Measurements from ENCODE around the gene FOXP1. TPM values are rescaled to one million over a fixed set of nuclear protein-coding genes. Genes with fewer than 3 reads are reported as not detected.
A peak's percentile ranks its signal among the peaks of the same experiment; 100 is the strongest.

The FOXP1 gene
- total and polyA plus RNA-seq, 2 donors (not counting 1 experiment from before 2014, with no cell fraction given) = 91.1 to 508 TPM

DNA sequence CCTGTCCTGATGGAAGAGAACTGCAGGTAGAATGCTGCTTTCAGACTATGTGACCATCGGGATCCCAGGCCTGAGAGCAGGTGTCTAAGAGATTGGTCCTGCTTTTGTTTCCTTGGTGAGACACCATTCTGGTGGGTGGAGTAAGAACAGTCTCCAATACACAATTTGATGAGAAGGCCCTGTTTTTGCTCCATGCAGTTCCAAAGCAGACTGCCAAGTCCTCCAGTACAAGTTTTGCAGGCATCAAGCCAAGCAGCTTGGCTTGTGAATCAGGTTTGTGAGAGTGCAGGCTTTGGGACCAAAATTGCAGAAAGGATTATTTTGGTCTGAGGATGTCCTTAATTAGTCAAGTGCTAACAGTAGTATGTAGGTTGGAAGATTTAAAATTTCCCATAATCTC is 381.6 kb downstream of the FOXP1 start:
- Histone ChIP-seq H3K9ac (ENCODE audit: low read length) (no peak overlapping the region), H3K9me3 (ENCODE audit: control extremely low read depth in 1 of 3, control insufficient read depth in 2 of 3, insufficient read depth in 1 of 3, low read length in 2 of 3) (no peaks in the 10 kb centered on the region), H3K4me3 (ENCODE audit: control extremely low read depth in 1 of 5, extremely low read depth in 1 of 5, insufficient read depth in 1 of 5, low read depth in 2 of 5, low read length in 4 of 5) (no peak overlapping the region), H3K4me2 (replicated peaks; ENCODE audit: low read depth, low read length, poor library complexity, severe bottlenecking) (no peak overlapping the region), H3K36me3 (replicated peaks in 1 of 2; ENCODE audit: control extremely low read depth in 1 of 2, control insufficient read depth in 1 of 2, extremely low read depth in 1 of 2, insufficient read depth in 2 of 2, low read length in 1 of 2) (peaks cover 6 to 12% of the 10 kb centered on the region in 2 experiments), H3K27ac (ENCODE audit: low read length in 2 of 2) (peak overlapping the region in 1 of 2 donors; percentile 50), H2AFZ (ENCODE audit: insufficient read depth, low read depth, low read length, poor library complexity, severe bottlenecking) (no peak overlapping the region), H3K79me2 (ENCODE audit: control insufficient read depth, insufficient read depth, low read length) (peaks cover 94% of the 10 kb centered on the region), H3K4me1 (ENCODE audit: control insufficient read depth in 2 of 2, insufficient read depth in 2 of 2, low read length in 2 of 2) (peaks cover 5 to 7% of the 10 kb centered on the region in 2 donors), H4K20me1 (ENCODE audit: control insufficient read depth, insufficient read depth, low read length, poor library complexity, severe bottlenecking) (peaks cover 39% of the 10 kb centered on the region), H3K27me3 (replicated peaks in 1 of 4; ENCODE audit: control extremely low read depth in 1 of 4, control insufficient read depth in 3 of 4, insufficient read depth in 4 of 4, low read length in 3 of 4) (no peaks in the 10 kb centered on the region)
- Mint-ChIP-seq H3K4me3 (no peak overlapping the region), H3K9me3 (ENCODE audit: insufficient read depth) (no peaks in the 10 kb centered on the region), H3K27ac (peak overlapping the region; percentile 81), H3K27me3 (no peaks in the 10 kb centered on the region), H3K4me1 (peaks cover 47% of the 10 kb centered on the region)
- ATAC-seq (ENCODE audit: low read depth) = no peak
- no peak for DNase-seq
- intact Hi-C loops (cut with micrococcal nuclease) = no loop called here
- CTCF ChIA-PET = interaction anchor here (0.8 kb wide), 1 partner anchor 14 kb away, joined by 3 read pairs; no protein-coding TSS in a partner anchor
- WGBS (ENCODE audit: insufficient coverage) = 100% methylated on average over 1 of the region's 1 CpG
- POLR2A ChIA-PET = no interaction called here
- TF ChIP-seq, protein P1, sequence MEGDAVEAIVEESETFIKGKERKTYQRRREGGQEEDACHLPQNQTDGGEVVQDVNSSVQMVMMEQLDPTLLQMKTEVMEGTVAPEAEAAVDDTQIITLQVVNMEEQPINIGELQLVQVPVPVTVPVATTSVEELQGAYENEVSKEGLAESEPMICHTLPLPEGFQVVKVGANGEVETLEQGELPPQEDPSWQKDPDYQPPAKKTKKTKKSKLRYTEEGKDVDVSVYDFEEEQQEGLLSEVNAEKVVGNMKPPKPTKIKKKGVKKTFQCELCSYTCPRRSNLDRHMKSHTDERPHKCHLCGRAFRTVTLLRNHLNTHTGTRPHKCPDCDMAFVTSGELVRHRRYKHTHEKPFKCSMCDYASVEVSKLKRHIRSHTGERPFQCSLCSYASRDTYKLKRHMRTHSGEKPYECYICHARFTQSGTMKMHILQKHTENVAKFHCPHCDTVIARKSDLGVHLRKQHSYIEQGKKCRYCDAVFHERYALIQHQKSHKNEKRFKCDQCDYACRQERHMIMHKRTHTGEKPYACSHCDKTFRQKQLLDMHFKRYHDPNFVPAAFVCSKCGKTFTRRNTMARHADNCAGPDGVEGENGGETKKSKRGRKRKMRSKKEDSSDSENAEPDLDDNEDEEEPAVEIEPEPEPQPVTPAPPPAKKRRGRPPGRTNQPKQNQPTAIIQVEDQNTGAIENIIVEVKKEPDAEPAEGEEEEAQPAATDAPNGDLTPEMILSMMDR (IDR thresholded peaks at IDR 0.05) = no peak
- TF ChIP-seq EZH2 (IDR thresholded peaks at IDR 0.05; ENCODE audit: borderline replicate concordance, insufficient read depth, low read depth, low read length, poor library complexity, severe bottlenecking) = no peak

- no peaks in the 10 kb centered on the region for H3K9me3 ChIP-seq (ENCODE audit: control extremely low read depth in 1 of 3, control insufficient read depth in 2 of 3, insufficient read depth in 1 of 3, low read length in 2 of 3)
- 98% methylated on average over 12 of the region's 21 CpGs for WGBS (ENCODE audit: insufficient coverage)
- POLR2A ChIA-PET = no interaction called here
- H3K4me3 ChIP-seq (ENCODE audit: control extremely low read depth in 1 of 5, extremely low read depth in 1 of 5, insufficient read depth in 1 of 5, low read depth in 2 of 5, low read length in 4 of 5) = no peak overlapping the region
- Mint-ChIP-seq H3K9me3 (ENCODE audit: insufficient read depth) (no peaks in the 10 kb centered on the region), H3K27me3 (no peaks in the 10 kb centered on the region), H3K4me3 (no peak overlapping the region), H3K27ac (no peak overlapping the region), H3K4me1 (peaks cover 17% of the 10 kb centered on the region)
- H3K27me3 ChIP-seq (replicated peaks in 1 of 4; ENCODE audit: control extremely low read depth in 1 of 4, control insufficient read depth in 3 of 4, insufficient read depth in 4 of 4, low read length in 3 of 4) = no peaks in the 10 kb centered on the region
- no peak overlapping the region for H3K4me2 ChIP-seq (replicated peaks; ENCODE audit: low read depth, low read length, poor library complexity, severe bottlenecking)
- peaks cover 0 to 5% of the 10 kb centered on the region in 2 donors for H3K4me1 ChIP-seq (ENCODE audit: control insufficient read depth in 2 of 2, insufficient read depth in 2 of 2, low read length in 2 of 2)
- H2AFZ ChIP-seq (ENCODE audit: insufficient read depth, low read depth, low read length, poor library complexity, severe bottlenecking) = no peak overlapping the region
- no peak overlapping the region for H3K9ac ChIP-seq (ENCODE audit: low read length)
- H4K20me1 ChIP-seq (ENCODE audit: control insufficient read depth, insufficient read depth, low read length, poor library complexity, severe bottlenecking) = peaks cover 20% of the 10 kb centered on the region
- ATAC-seq (ENCODE audit: low read depth) (no peak), DNase-seq (no peak)
- CTCF ChIA-PET = no interaction called here
- H3K79me2 ChIP-seq (ENCODE audit: control insufficient read depth, insufficient read depth, low read length) = peaks cover 81% of the 10 kb centered on the region
- H3K27ac ChIP-seq (ENCODE audit: low read length in 2 of 2) = no peak overlapping the region
- intact Hi-C loops (cut with micrococcal nuclease) = no loop called here
- H3K36me3 ChIP-seq (replicated peaks in 1 of 2; ENCODE audit: control extremely low read depth in 1 of 2, control insufficient read depth in 1 of 2, extremely low read depth in 1 of 2, insufficient read depth in 2 of 2, low read length in 1 of 2) = peaks cover 10 to 31% of the 10 kb centered on the region in 2 experiments
- TF ChIP-seq, protein P1 (IDR thresholded peaks at IDR 0.05) = no peak
- no peak for TF ChIP-seq EZH2 (IDR thresholded peaks at IDR 0.05; ENCODE audit: borderline replicate concordance, insufficient read depth, low read depth, low read length, poor library complexity, severe bottlenecking)
Measured at GRCh38 chr3:71197841-71198565, 385.5 kb downstream of the FOXP1 start.

Data from B cell (primary cell).